ENCODE data around the gene SERBP1.

Gene SERBP1

GRCh38 chr1:67394548-67394947, 35.7 kb downstream of the SERBP1 start:
- peaks cover 0 to 23% (median 4%) of the 10 kb centered on the region in 5 donors for H3K36me3 ChIP-seq (ENCODE audit: control insufficient read depth in 5 of 5, insufficient read depth in 5 of 5, low read length in 5 of 5)
- peaks cover 0 to 19% (median 12%) of the 10 kb centered on the region in 5 donors for H3K4me1 ChIP-seq (ENCODE audit: control insufficient read depth in 5 of 5, insufficient read depth in 5 of 5, low read length in 5 of 5)
- H3K27ac ChIP-seq (ENCODE audit: low read depth, low read length): no peak overlapping the region
- H3K4me3 ChIP-seq (ENCODE audit: low read depth in 1 of 5, low read length in 5 of 5): no peak overlapping the region
- no peaks in the 10 kb centered on the region for H3K9me3 ChIP-seq (ENCODE audit: control insufficient read depth in 5 of 5, low read length in 5 of 5)
- H3K9ac ChIP-seq (ENCODE audit: low read length in 5 of 5): no peak overlapping the region
- no peaks in the 10 kb centered on the region for H3K27me3 ChIP-seq (ENCODE audit: control insufficient read depth in 5 of 5, insufficient read depth in 4 of 5, low read length in 5 of 5)

GRCh38 chr1:67393737-67394136, 36.5 kb downstream of the SERBP1 start:
- peaks cover 0 to 19% (median 12%) of the 10 kb centered on the region in 5 donors for H3K4me1 ChIP-seq (ENCODE audit: control insufficient read depth in 5 of 5, insufficient read depth in 5 of 5, low read length in 5 of 5)
- H3K4me3 ChIP-seq (ENCODE audit: low read depth in 1 of 5, low read length in 5 of 5): no peak overlapping the region
- no peaks in the 10 kb centered on the region for H3K9me3 ChIP-seq (ENCODE audit: control insufficient read depth in 5 of 5, low read length in 5 of 5)
- peaks cover 0 to 23% (median 4%) of the 10 kb centered on the region in 5 donors for H3K36me3 ChIP-seq (ENCODE audit: control insufficient read depth in 5 of 5, insufficient read depth in 5 of 5, low read length in 5 of 5)
- no peaks in the 10 kb centered on the region for H3K27me3 ChIP-seq (ENCODE audit: control insufficient read depth in 5 of 5, insufficient read depth in 4 of 5, low read length in 5 of 5)
- no peak overlapping the region for H3K9ac ChIP-seq (ENCODE audit: low read length in 5 of 5)
- no peak overlapping the region for H3K27ac ChIP-seq (ENCODE audit: low read depth, low read length)

- H3K27ac ChIP-seq (ENCODE audit: low read depth, low read length): peak overlapping the region; percentile 30
- no peaks in the 10 kb centered on the region for H3K27me3 ChIP-seq (ENCODE audit: control insufficient read depth in 5 of 5, insufficient read depth in 4 of 5, low read length in 5 of 5)
- H3K4me1 ChIP-seq (ENCODE audit: control insufficient read depth in 5 of 5, insufficient read depth in 5 of 5, low read length in 5 of 5): peaks cover 0 to 19% (median 12%) of the 10 kb centered on the region in 5 donors
- H3K36me3 ChIP-seq (ENCODE audit: control insufficient read depth in 5 of 5, insufficient read depth in 5 of 5, low read length in 5 of 5): peaks cover 0 to 23% (median 4%) of the 10 kb centered on the region in 5 donors
- peak overlapping the region in 1 of 5 donors; percentile 3 for H3K9ac ChIP-seq (ENCODE audit: low read length in 5 of 5)
- H3K9me3 ChIP-seq (ENCODE audit: control insufficient read depth in 5 of 5, low read length in 5 of 5): no peaks in the 10 kb centered on the region
- H3K4me3 ChIP-seq (ENCODE audit: low read depth in 1 of 5, low read length in 5 of 5): no peak overlapping the region
Observed at GRCh38 chr1:67393240-67393639, 37.0 kb downstream of the SERBP1 start.

GRCh38 chr1:67390041-67390887, 39.9 kb downstream of the SERBP1 start:
- no peak overlapping the region for H3K4me3 ChIP-seq (ENCODE audit: low read depth in 1 of 5, low read length in 5 of 5)
- H3K27me3 ChIP-seq (ENCODE audit: control insufficient read depth in 5 of 5, insufficient read depth in 4 of 5, low read length in 5 of 5): no peaks in the 10 kb centered on the region
- H3K9me3 ChIP-seq (ENCODE audit: control insufficient read depth in 5 of 5, low read length in 5 of 5): no peaks in the 10 kb centered on the region
- H3K36me3 ChIP-seq (ENCODE audit: control insufficient read depth in 5 of 5, insufficient read depth in 5 of 5, low read length in 5 of 5): peaks cover 0 to 16% (median under 1%) of the 10 kb centered on the region in 5 donors
- H3K27ac ChIP-seq (ENCODE audit: low read depth, low read length): no peak overlapping the region
- H3K9ac ChIP-seq (ENCODE audit: low read length in 5 of 5): no peak overlapping the region
- peaks cover 0 to 19% (median 12%) of the 10 kb centered on the region in 5 donors for H3K4me1 ChIP-seq (ENCODE audit: control insufficient read depth in 5 of 5, insufficient read depth in 5 of 5, low read length in 5 of 5)

- Histone ChIP-seq H3K4me3 (ENCODE audit: low read depth in 1 of 5, low read length in 5 of 5) (no peak overlapping the region), H3K36me3 (ENCODE audit: control insufficient read depth in 5 of 5, insufficient read depth in 5 of 5, low read length in 5 of 5) (peaks cover 0 to 6% (median 0%) of the 10 kb centered on the region in 5 donors), H3K9me3 (ENCODE audit: control insufficient read depth in 5 of 5, low read length in 5 of 5) (peaks cover 0 to 7% (median 3%) of the 10 kb centered on the region in 5 donors), H3K27ac (ENCODE audit: low read depth, low read length) (no peak overlapping the region), H3K27me3 (ENCODE audit: control insufficient read depth in 5 of 5, insufficient read depth in 4 of 5, low read length in 5 of 5) (no peaks in the 10 kb centered on the region), H3K9ac (ENCODE audit: low read length in 5 of 5) (no peak overlapping the region), H3K4me1 (ENCODE audit: control insufficient read depth in 5 of 5, insufficient read depth in 5 of 5, low read length in 5 of 5) (peaks cover 3 to 19% (median 13%) of the 10 kb centered on the region in 5 donors)
Observed at GRCh38 chr1:67383999-67384638, 46.1 kb downstream of the SERBP1 start.

GRCh38 chr1:67382292-67382691, 47.9 kb downstream of the SERBP1 start:
- Histone ChIP-seq H3K36me3 (ENCODE audit: control insufficient read depth in 5 of 5, insufficient read depth in 5 of 5, low read length in 5 of 5) (peaks cover 0 to 6% (median 0%) of the 10 kb centered on the region in 5 donors), H3K9ac (ENCODE audit: low read length in 5 of 5) (no peak overlapping the region), H3K4me3 (ENCODE audit: low read depth in 1 of 5, low read length in 5 of 5) (no peak overlapping the region), H3K27me3 (ENCODE audit: control insufficient read depth in 5 of 5, insufficient read depth in 4 of 5, low read length in 5 of 5) (no peaks in the 10 kb centered on the region), H3K9me3 (ENCODE audit: control insufficient read depth in 5 of 5, low read length in 5 of 5) (peaks cover 0 to 7% (median 3%) of the 10 kb centered on the region in 5 donors), H3K4me1 (ENCODE audit: control insufficient read depth in 5 of 5, insufficient read depth in 5 of 5, low read length in 5 of 5) (peaks cover 3 to 19% (median 13%) of the 10 kb centered on the region in 5 donors), H3K27ac (ENCODE audit: low read depth, low read length) (no peak overlapping the region)

- Histone ChIP-seq H3K27ac (ENCODE audit: low read depth, low read length) (no peak overlapping the region), H3K27me3 (ENCODE audit: control insufficient read depth in 5 of 5, insufficient read depth in 4 of 5, low read length in 5 of 5) (no peaks in the 10 kb centered on the region), H3K9ac (ENCODE audit: low read length in 5 of 5) (no peak overlapping the region), H3K4me1 (ENCODE audit: control insufficient read depth in 5 of 5, insufficient read depth in 5 of 5, low read length in 5 of 5) (peaks cover 3 to 19% (median 13%) of the 10 kb centered on the region in 5 donors), H3K36me3 (ENCODE audit: control insufficient read depth in 5 of 5, insufficient read depth in 5 of 5, low read length in 5 of 5) (peaks cover 0 to 8% (median 0%) of the 10 kb centered on the region in 5 donors), H3K9me3 (ENCODE audit: control insufficient read depth in 5 of 5, low read length in 5 of 5) (peaks cover 0 to 7% (median 3%) of the 10 kb centered on the region in 5 donors), H3K4me3 (ENCODE audit: low read depth in 1 of 5, low read length in 5 of 5) (no peak overlapping the region)
Observed at GRCh38 chr1:67381154-67381553, 49.0 kb downstream of the SERBP1 start.

GRCh38 chr1:67377253-67377652, 52.9 kb downstream of the SERBP1 start:
- Histone ChIP-seq H3K9ac (ENCODE audit: low read length in 5 of 5) (no peak overlapping the region), H3K36me3 (ENCODE audit: control insufficient read depth in 5 of 5, insufficient read depth in 5 of 5, low read length in 5 of 5) (peaks cover 0 to 8% (median 0%) of the 10 kb centered on the region in 5 donors), H3K4me1 (ENCODE audit: control insufficient read depth in 5 of 5, insufficient read depth in 5 of 5, low read length in 5 of 5) (peaks cover under 1 to 15% (median 4%) of the 10 kb centered on the region in 5 donors), H3K4me3 (ENCODE audit: low read depth in 1 of 5, low read length in 5 of 5) (no peak overlapping the region), H3K27ac (ENCODE audit: low read depth, low read length) (no peak overlapping the region), H3K9me3 (ENCODE audit: control insufficient read depth in 5 of 5, low read length in 5 of 5) (no peaks in the 10 kb centered on the region), H3K27me3 (ENCODE audit: control insufficient read depth in 5 of 5, insufficient read depth in 4 of 5, low read length in 5 of 5) (no peaks in the 10 kb centered on the region)

- Histone ChIP-seq H3K27ac (ENCODE audit: low read depth, low read length) (no peak overlapping the region), H3K4me3 (ENCODE audit: low read depth in 1 of 5, low read length in 5 of 5) (no peak overlapping the region), H3K9me3 (ENCODE audit: control insufficient read depth in 5 of 5, low read length in 5 of 5) (no peaks in the 10 kb centered on the region), H3K36me3 (ENCODE audit: control insufficient read depth in 5 of 5, insufficient read depth in 5 of 5, low read length in 5 of 5) (peaks cover 0 to 8% (median 0%) of the 10 kb centered on the region in 5 donors), H3K4me1 (ENCODE audit: control insufficient read depth in 5 of 5, insufficient read depth in 5 of 5, low read length in 5 of 5) (peaks cover 0 to 17% (median 6%) of the 10 kb centered on the region in 5 donors), H3K27me3 (ENCODE audit: control insufficient read depth in 5 of 5, insufficient read depth in 4 of 5, low read length in 5 of 5) (no peaks in the 10 kb centered on the region), H3K9ac (ENCODE audit: low read length in 5 of 5) (no peak overlapping the region)
Observed at GRCh38 chr1:67376381-67376780, 53.8 kb downstream of the SERBP1 start.

- H3K9me3 ChIP-seq (ENCODE audit: control insufficient read depth in 5 of 5, low read length in 5 of 5): no peaks in the 10 kb centered on the region
- H3K4me3 ChIP-seq (ENCODE audit: low read depth in 1 of 5, low read length in 5 of 5): no peak overlapping the region
- no peak overlapping the region for H3K9ac ChIP-seq (ENCODE audit: low read length in 5 of 5)
- peaks cover 0 to 7% (median 0%) of the 10 kb centered on the region in 5 donors for H3K36me3 ChIP-seq (ENCODE audit: control insufficient read depth in 5 of 5, insufficient read depth in 5 of 5, low read length in 5 of 5)
- no peaks in the 10 kb centered on the region for H3K27me3 ChIP-seq (ENCODE audit: control insufficient read depth in 5 of 5, insufficient read depth in 4 of 5, low read length in 5 of 5)
- H3K27ac ChIP-seq (ENCODE audit: low read depth, low read length): no peak overlapping the region
- H3K4me1 ChIP-seq (ENCODE audit: control insufficient read depth in 5 of 5, insufficient read depth in 5 of 5, low read length in 5 of 5): peaks cover 0 to 22% (median 11%) of the 10 kb centered on the region in 5 donors
Observed at GRCh38 chr1:67372898-67373297, 57.3 kb downstream of the SERBP1 start.

Data from subcutaneous abdominal adipose tissue (tissue), 5 donors.